Endothelial cell (in vitro differentiated cells): ENCODE data around the gene LTF. TPM values are rescaled to one million over a fixed set of nuclear protein-coding genes. Genes with fewer than 3 reads are reported as not detected.

Experiments used
- DNase-seq: peaks from one replicate; pipeline ENCODE4 v3.0.0; 2021; ENCODE audit warnings: low spot score
- H3K27ac Mint-ChIP-seq: one replicate; pipeline ENCODE4 v1.8.0; 2021; ENCODE audit warnings: mixed read lengths, inconsistent platforms; ENCODE audit not compliant: unreplicated experiment
- H3K27me3 Mint-ChIP-seq: one replicate; pipeline ENCODE4 v1.8.0; 2021; ENCODE audit warnings: mild to moderate bottlenecking, moderate library complexity, mixed read lengths, inconsistent platforms; ENCODE audit not compliant: unreplicated experiment
- H3K36me3 Mint-ChIP-seq: one replicate; pipeline ENCODE4 v1.8.0; 2021; ENCODE audit warnings: mild to moderate bottlenecking, low read depth, mixed read lengths, inconsistent platforms; ENCODE audit not compliant: unreplicated experiment
- H3K4me1 Mint-ChIP-seq: one replicate; pipeline ENCODE4 v1.8.0; 2021; ENCODE audit warnings: mild to moderate bottlenecking, mixed read lengths, inconsistent platforms; ENCODE audit not compliant: unreplicated experiment
- H3K4me3 Mint-ChIP-seq: one replicate; pipeline ENCODE4 v1.8.0; 2021; ENCODE audit warnings: mild to moderate bottlenecking, mixed read lengths, inconsistent platforms; ENCODE audit not compliant: unreplicated experiment
- H3K9me3 Mint-ChIP-seq: one replicate; pipeline ENCODE4 v1.8.0; 2021; ENCODE audit warnings: mixed read lengths, inconsistent platforms; ENCODE audit not compliant: unreplicated experiment
- total RNA-seq: library from RNA; stranded (reverse); fragmentation: NEBNext Ultra II Directional; extraction: Animal tissue kit (Norgen Biotek cat#: 25700); gene quantifications from one replicate; pipeline ENCODE4 v1.2.1, GENCODE V29; 2021; ENCODE audit not compliant: unreplicated experiment
- TF ChIP-seq, protein P1 (sequence below): fragments of 200-600 bp; sonication (generic); IDR thresholded peaks from one replicate; pipeline ENCODE4 v1.5.0; 2021; ENCODE audit warnings: antibody characterized with exemption; ENCODE audit not compliant: unreplicated experiment

The LTF gene
- total RNA-seq, 1 donor from 2014 or later: not detected

DNA sequence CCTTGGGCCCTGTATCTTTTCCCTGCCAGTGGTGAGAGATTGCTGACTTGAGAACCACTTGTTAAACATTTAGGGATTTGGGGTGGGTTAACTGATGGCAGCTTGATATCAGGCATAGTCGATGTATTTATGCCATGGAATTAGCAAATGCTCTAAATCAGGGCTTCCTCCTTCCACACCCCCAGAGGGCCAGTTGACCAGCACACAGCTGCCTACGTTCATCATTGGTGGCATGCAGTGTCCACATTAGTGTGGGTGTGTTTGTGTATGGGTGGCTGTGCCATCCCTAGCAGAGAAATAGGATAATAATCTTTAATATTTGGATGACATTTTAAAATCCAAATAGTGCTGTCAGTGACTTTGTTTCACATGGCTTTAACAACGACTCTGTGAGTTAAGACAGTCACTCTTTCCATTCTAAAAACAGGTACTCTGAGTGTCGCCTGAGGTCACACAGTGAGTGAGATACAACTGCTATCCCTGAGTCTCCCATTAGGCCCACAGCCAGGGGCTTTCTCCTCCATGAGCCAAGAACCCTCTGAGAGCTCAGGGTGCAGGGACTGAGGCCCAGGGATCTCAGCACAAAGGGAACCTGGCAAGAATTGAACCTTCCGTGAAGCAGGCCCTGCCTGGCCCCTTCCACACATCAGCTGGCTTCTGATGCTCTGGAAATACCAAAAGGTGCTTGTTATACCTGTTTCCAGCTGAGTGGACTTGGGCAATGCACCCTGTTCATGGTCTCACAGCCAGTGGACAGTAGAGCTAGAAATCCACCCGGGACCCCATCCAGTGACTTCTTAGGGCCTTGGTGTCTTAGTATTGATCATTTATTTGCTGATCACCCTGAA lies 4.3 kb upstream of the LTF start:
- Mint-ChIP-seq H3K4me3 (no peak overlapping the region), H3K9me3 (no peaks in the 10 kb centered on the region), H3K27me3 (peaks cover 12% of the 10 kb centered on the region), H3K36me3 (no peaks in the 10 kb centered on the region), H3K27ac (no peak overlapping the region), H3K4me1 (no peaks in the 10 kb centered on the region)
- no peak for DNase-seq
- TF ChIP-seq, protein P1, sequence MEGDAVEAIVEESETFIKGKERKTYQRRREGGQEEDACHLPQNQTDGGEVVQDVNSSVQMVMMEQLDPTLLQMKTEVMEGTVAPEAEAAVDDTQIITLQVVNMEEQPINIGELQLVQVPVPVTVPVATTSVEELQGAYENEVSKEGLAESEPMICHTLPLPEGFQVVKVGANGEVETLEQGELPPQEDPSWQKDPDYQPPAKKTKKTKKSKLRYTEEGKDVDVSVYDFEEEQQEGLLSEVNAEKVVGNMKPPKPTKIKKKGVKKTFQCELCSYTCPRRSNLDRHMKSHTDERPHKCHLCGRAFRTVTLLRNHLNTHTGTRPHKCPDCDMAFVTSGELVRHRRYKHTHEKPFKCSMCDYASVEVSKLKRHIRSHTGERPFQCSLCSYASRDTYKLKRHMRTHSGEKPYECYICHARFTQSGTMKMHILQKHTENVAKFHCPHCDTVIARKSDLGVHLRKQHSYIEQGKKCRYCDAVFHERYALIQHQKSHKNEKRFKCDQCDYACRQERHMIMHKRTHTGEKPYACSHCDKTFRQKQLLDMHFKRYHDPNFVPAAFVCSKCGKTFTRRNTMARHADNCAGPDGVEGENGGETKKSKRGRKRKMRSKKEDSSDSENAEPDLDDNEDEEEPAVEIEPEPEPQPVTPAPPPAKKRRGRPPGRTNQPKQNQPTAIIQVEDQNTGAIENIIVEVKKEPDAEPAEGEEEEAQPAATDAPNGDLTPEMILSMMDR: no peak

DNA sequence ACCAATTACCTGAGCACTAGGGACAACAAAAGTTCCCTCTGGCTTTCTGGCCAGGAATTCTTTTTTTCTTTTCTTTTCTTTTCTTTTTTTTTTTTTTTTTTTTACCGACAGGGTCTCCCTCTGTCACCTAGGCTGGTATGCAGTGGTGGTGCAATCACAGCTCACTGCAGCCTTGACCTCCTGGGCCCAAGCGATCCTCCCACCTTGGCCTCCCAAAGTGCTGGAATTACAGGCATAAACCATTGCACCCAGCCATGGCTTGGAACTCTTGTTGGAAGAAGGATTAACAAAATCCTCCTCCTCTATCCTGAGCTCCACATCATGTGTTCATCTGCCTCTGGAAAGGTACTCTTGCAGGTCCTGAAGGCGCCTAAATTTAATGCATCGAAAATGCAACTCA lies 2.9 kb upstream of the LTF start:
- peaks cover 13% of the 10 kb centered on the region for H3K27me3 Mint-ChIP-seq
- no peak for DNase-seq
- H3K27ac Mint-ChIP-seq: no peak overlapping the region
- no peaks in the 10 kb centered on the region for H3K9me3 Mint-ChIP-seq
- no peaks in the 10 kb centered on the region for H3K36me3 Mint-ChIP-seq
- TF ChIP-seq, protein P1: no peak
- H3K4me3 Mint-ChIP-seq: no peak overlapping the region
- no peaks in the 10 kb centered on the region for H3K4me1 Mint-ChIP-seq

DNA sequence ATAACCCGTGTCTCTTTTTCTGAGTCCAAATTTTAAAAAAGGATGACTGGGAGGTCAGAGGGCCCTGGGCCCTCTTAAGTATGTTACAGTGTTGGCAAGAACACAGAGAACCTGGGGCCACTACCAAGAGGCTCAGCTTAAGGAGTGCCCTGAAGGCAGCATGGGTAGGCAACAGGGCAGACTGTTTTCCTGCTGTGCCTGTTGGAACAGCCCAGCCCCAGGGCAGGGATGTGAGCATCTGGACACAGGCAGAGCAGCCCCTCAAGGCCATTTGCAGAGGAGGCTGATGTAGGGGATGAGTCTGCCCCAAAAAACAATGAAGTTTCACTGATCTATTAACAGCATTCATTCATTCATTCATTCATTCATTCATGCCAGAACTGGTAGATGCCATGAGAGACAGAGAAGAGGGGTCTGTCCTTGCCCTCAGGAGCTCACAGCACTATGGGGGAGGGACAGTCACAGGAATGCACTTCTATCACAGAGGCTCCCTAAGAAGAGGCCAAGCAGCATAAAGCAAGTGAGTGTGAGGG lies 2.2 kb upstream of the LTF start:
- H3K4me3 Mint-ChIP-seq: no peak overlapping the region
- no peak overlapping the region for H3K27ac Mint-ChIP-seq
- H3K36me3 Mint-ChIP-seq: no peaks in the 10 kb centered on the region
- peaks cover 15% of the 10 kb centered on the region for H3K27me3 Mint-ChIP-seq
- TF ChIP-seq, protein P1: no peak
- DNase-seq: no peak
- no peaks in the 10 kb centered on the region for H3K4me1 Mint-ChIP-seq
- no peaks in the 10 kb centered on the region for H3K9me3 Mint-ChIP-seq

DNA sequence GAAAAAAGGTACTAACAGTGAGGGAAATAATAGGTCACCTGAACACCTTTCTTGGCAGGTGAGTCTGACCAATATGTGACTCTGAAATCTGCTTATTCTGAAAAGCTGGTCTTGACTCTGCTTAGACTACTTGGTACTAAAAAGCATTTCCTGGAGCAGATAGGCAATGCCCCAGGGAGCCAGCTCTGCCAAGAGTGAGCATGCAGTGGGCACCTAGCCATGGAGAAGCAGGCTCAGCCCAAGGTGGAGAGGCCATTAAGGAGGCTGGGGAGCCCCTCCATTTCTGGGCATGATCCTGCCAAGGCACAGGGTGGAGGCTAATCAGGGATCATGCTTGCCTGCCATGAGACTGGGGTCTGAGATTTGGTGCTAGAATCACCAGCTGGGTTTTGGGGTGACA lies 1.6 kb upstream of the LTF start:
- Mint-ChIP-seq H3K4me1 (no peaks in the 10 kb centered on the region), H3K27me3 (peaks cover 15% of the 10 kb centered on the region), H3K9me3 (no peaks in the 10 kb centered on the region), H3K36me3 (no peaks in the 10 kb centered on the region), H3K27ac (no peak overlapping the region), H3K4me3 (no peak overlapping the region)
- TF ChIP-seq, protein P1: no peak
- DNase-seq: no peak

DNA sequence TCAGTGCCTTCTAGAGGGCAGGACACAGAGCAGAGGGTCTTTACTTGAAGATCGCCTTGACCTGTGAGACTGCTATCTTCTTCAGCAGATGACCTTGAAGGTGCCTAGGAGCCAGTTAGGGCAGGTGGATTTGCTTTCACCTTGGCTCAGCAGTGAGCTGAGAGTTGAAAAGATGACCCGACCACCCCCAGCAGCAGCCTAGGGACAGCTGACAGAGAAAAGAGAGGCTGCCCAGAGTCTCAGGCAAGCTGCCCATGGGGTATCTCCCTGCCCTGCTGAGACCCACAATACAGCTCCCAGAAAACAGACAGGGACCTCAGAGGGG lies 453 bp upstream of the LTF start:
- H3K9me3 Mint-ChIP-seq: no peaks in the 10 kb centered on the region
- no peak overlapping the region for H3K27ac Mint-ChIP-seq
- TF ChIP-seq, protein P1: no peak
- H3K4me1 Mint-ChIP-seq: no peaks in the 10 kb centered on the region
- DNase-seq: no peak
- H3K4me3 Mint-ChIP-seq: no peak overlapping the region
- H3K36me3 Mint-ChIP-seq: no peaks in the 10 kb centered on the region
- H3K27me3 Mint-ChIP-seq: peaks cover 15% of the 10 kb centered on the region
